ENCODE data around the gene PTPRN2.

PTPRN2 gene

DNA sequence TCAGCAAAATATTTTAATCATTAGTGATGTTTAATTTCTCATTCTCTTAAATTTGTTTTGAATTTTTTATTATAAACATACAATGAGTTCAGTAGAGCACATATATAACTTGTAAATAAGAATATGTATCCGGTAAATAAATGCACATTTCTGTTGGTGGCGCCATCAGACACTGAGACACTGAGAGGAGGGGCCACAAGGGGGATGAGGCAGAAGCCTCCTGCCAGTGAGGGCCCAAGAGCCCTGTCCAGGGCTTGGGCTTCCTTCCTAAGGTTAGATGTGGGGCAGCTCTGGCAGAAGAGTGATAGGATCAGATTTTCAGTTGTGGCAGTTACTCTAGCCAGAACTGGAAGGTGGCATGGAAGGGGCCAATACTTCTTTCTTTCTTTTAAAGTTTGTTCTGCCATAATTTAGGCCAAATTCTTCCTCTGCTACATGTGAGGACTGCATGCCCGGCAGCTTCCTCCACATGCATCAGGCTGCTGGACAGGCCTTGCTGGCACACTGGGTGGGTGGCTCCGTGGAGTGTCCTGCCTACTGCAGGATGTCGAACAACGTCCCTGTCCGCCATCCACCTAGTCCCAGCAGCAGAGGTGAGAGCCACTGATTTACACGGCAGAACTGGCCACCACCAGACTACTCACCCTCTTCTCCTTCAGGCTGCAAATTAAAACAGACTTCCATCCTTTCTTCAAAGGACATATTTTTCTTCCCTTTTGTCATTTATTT lies 13.2 kb downstream of the PTPRN2 start:
- H3K4me1 Mint-ChIP-seq (ENCODE audit: low read depth): no peaks in the 10 kb centered on the region
- no peak overlapping the region for H3K27ac Mint-ChIP-seq
- no peak overlapping the region for H3K4me3 Mint-ChIP-seq
- H3K36me3 Mint-ChIP-seq (ENCODE audit: low read depth): no peaks in the 10 kb centered on the region
- peaks cover 3% of the 10 kb centered on the region for H3K9me3 Mint-ChIP-seq
- peaks cover 20% of the 10 kb centered on the region for H3K27me3 Mint-ChIP-seq
- no peak for DNase-seq

- peaks cover 30% of the 10 kb centered on the region for H3K27me3 Mint-ChIP-seq
- no peaks in the 10 kb centered on the region for H3K36me3 Mint-ChIP-seq (ENCODE audit: low read depth)
- no peaks in the 10 kb centered on the region for H3K4me1 Mint-ChIP-seq (ENCODE audit: low read depth)
- DNase-seq: no peak
- H3K9me3 Mint-ChIP-seq: no peaks in the 10 kb centered on the region
- H3K4me3 Mint-ChIP-seq: no peak overlapping the region
- H3K27ac Mint-ChIP-seq: no peak overlapping the region
Measured at GRCh38 chr7:158573310-158573709, 14.3 kb downstream of the PTPRN2 start.

DNA sequence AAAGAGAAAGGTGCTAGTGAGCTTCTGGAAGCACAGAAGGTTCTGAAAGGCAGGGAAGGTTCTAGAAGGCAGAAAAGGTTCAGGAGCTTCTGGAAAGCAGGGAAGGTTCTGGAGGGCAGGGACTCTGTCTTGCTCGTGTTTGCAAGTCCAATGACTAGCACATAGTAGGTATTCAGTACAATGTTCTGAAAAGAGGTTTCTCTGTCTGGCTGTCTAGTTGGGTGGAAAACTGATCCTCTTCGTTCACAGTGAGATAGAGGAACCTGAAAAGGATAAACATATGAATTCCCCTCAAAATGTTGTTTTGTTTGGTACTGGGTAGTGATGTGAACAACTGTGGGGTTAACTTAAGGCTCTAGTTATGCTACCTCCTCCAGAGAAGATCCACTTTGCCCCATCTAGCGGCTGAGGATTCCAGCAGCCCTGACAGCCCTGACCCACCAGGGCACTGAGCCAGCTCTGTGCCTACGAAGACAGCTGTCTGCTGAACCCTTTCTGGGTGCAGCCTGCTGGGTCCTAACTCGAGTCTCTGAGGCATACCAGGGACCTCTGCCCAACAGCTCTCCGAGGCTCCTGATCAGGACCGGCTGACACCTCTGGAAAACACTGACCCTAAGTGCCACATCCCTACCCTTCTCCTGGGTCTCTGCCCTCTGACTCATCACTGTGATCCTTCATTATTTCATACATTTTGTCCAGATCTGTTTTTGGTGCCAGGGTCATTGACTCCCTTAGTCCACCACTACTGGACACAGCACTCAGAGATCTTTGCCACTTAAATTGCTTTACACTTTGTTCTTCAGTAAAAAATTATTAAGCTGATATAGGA lies 15.4 kb downstream of the PTPRN2 start:
- peaks cover 37% of the 10 kb centered on the region for H3K27me3 Mint-ChIP-seq
- no peaks in the 10 kb centered on the region for H3K36me3 Mint-ChIP-seq (ENCODE audit: low read depth)
- no peaks in the 10 kb centered on the region for H3K9me3 Mint-ChIP-seq
- no peaks in the 10 kb centered on the region for H3K4me1 Mint-ChIP-seq (ENCODE audit: low read depth)
- DNase-seq: no peak
- no peak overlapping the region for H3K4me3 Mint-ChIP-seq
- H3K27ac Mint-ChIP-seq: no peak overlapping the region

GRCh38 chr7:158570449-158571170 lies 17.0 kb downstream of the PTPRN2 start:
- Mint-ChIP-seq H3K36me3 (ENCODE audit: low read depth) (no peaks in the 10 kb centered on the region), H3K4me1 (ENCODE audit: low read depth) (no peaks in the 10 kb centered on the region), H3K9me3 (no peaks in the 10 kb centered on the region), H3K27me3 (peaks cover 43% of the 10 kb centered on the region), H3K27ac (no peak overlapping the region), H3K4me3 (no peak overlapping the region)
- DNase-seq: no peak

DNA sequence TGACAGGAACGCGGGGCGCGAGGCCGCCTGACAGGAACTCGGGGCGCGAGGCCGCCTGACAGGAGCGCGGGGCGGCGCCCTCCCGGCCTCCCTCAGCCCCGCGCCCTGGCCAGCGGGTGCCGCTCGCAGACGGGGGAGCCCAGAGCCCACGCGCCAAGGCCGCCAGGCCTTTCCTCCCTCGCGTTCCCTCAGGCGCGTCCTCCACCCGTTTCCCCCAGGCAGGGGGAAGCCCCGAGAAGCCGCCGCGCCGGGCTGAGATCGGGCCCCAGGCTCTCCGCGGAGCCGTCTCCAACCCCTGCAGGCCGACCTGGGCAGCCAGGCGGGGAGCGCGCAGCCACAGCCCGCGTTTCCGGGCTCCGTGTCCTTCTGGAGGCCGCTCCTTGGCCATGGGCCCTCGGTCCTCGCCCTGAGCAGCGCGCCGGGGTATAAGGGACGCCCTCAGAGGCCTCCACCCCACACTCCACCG lies 17.7 kb downstream of the PTPRN2 start:
- DNase-seq: no peak
- H3K4me3 Mint-ChIP-seq: no peak overlapping the region
- H3K27ac Mint-ChIP-seq: no peak overlapping the region
- H3K4me1 Mint-ChIP-seq (ENCODE audit: low read depth): no peaks in the 10 kb centered on the region
- peaks cover 46% of the 10 kb centered on the region for H3K27me3 Mint-ChIP-seq
- no peaks in the 10 kb centered on the region for H3K9me3 Mint-ChIP-seq
- no peaks in the 10 kb centered on the region for H3K36me3 Mint-ChIP-seq (ENCODE audit: low read depth)

DNA sequence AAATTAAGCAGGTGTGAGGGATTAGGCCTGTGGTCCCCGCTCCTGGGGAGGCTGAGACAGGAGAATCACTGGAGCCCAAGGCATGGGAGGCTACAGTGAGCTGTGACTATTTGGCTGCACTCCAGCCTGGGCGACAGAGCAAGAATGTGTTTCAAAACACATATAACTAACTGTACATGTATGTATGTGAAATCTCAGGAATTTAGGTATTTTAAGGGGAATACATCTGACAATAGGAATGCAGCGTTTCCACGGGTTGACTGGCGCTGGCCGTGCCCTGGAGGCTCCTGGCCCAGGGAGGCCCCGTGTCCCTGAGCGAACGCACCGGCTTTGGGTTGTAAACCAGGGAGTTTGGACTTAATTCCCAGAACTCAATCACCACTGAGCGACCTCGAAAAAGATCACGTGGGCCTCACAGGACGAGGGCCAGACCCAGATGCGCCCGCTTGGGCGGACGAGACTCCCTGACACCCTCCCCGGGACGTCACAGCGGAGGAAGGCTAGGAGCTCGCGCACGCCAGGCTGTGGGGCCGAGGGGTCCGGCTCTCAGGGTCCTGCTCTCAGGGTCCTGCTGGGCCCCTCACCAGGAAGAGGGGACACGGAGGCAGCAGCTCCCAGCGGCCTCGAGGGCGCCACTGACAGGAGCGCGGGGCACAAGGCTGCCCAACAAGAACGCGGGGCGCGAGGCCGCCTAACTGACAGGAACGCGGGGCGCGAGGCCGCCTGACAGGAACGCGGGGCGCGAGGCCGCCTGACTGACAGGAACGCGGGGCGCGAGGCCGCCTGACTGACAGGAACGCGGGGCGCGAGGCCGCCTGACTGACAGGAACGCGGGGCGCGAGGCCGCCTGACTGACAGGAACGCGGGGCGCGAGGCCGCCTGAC lies 18.4 kb downstream of the PTPRN2 start:
- H3K27me3 Mint-ChIP-seq: peaks cover 50% of the 10 kb centered on the region
- no peak overlapping the region for H3K27ac Mint-ChIP-seq
- H3K4me1 Mint-ChIP-seq (ENCODE audit: low read depth): no peaks in the 10 kb centered on the region
- H3K36me3 Mint-ChIP-seq (ENCODE audit: low read depth): no peaks in the 10 kb centered on the region
- no peak for DNase-seq
- no peak overlapping the region for H3K4me3 Mint-ChIP-seq
- H3K9me3 Mint-ChIP-seq: no peaks in the 10 kb centered on the region

DNA sequence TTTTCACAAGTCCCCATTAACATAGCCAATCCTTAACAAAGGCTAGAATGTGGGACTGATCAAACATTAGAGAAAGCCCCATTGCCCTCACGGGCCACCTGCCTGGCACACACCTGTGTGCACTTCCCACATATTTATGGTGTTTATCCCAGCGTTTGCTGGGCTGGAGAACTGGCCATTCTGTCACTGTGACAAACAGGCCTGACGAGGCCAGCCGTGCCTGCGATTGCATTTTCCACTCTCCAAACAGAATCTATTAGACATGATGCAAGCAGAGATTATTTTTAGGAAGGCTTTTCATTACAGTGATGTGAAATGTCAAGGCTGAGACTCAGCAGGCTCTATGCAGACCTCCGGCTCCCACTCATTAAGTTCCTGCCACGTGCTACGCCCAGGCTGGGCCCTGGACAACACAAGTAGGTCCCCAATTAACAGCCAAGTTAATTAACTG lies 20.4 kb downstream of the PTPRN2 start:
- no peak for DNase-seq
- no peak overlapping the region for H3K27ac Mint-ChIP-seq
- H3K36me3 Mint-ChIP-seq (ENCODE audit: low read depth): no peaks in the 10 kb centered on the region
- H3K27me3 Mint-ChIP-seq: peaks cover 56% of the 10 kb centered on the region
- H3K4me1 Mint-ChIP-seq (ENCODE audit: low read depth): peaks cover 2% of the 10 kb centered on the region
- no peak overlapping the region for H3K4me3 Mint-ChIP-seq
- no peaks in the 10 kb centered on the region for H3K9me3 Mint-ChIP-seq

GRCh38 chr7:158564663-158565035 lies 23.0 kb downstream of the PTPRN2 start:
- Mint-ChIP-seq H3K27me3 (peaks cover 57% of the 10 kb centered on the region), H3K4me1 (ENCODE audit: low read depth) (peaks cover 2% of the 10 kb centered on the region)

GRCh38 chr7:158563911-158564662 lies 23.5 kb downstream of the PTPRN2 start:
- no peak for DNase-seq
- H3K27ac Mint-ChIP-seq: no peak overlapping the region
- no peak overlapping the region for H3K4me3 Mint-ChIP-seq
- peaks cover 2% of the 10 kb centered on the region for H3K4me1 Mint-ChIP-seq (ENCODE audit: low read depth)
- no peaks in the 10 kb centered on the region for H3K36me3 Mint-ChIP-seq (ENCODE audit: low read depth)
- H3K9me3 Mint-ChIP-seq: no peaks in the 10 kb centered on the region
- H3K27me3 Mint-ChIP-seq: peaks cover 54% of the 10 kb centered on the region

More at GRCh38 chr7:158564663-158565035, 23.0 kb downstream of the PTPRN2 start:
- H3K36me3 Mint-ChIP-seq (ENCODE audit: low read depth): no peaks in the 10 kb centered on the region
- no peak overlapping the region for H3K4me3 Mint-ChIP-seq
- no peak for DNase-seq
- no peak overlapping the region for H3K27ac Mint-ChIP-seq
- no peaks in the 10 kb centered on the region for H3K9me3 Mint-ChIP-seq

- peaks cover 2% of the 10 kb centered on the region for H3K4me1 Mint-ChIP-seq (ENCODE audit: low read depth)
- H3K27me3 Mint-ChIP-seq: peaks cover 46% of the 10 kb centered on the region
- H3K36me3 Mint-ChIP-seq (ENCODE audit: low read depth): no peaks in the 10 kb centered on the region
- no peak for DNase-seq
- H3K4me3 Mint-ChIP-seq: no peak overlapping the region
- H3K27ac Mint-ChIP-seq: no peak overlapping the region
- no peaks in the 10 kb centered on the region for H3K9me3 Mint-ChIP-seq
Measured at GRCh38 chr7:158563051-158563450, 24.6 kb downstream of the PTPRN2 start.

DNA sequence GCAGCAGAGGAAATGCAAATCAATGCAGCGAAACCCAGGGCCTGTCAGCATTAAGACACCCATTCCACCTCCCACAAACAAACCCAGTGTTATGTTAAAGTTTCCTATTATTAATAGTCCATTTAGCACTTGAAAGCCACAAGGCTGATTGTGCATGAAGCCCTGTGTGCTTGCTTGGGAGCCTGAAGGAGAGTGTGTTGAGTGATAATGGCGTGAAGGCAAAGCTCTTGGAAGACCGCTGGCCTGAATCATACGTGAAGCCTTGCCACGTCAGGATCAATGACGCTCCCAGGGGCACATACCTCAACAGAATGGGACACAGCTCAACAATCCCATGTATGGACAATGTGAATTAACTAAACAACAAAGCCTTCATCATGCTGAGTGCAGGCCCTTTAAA lies 25.1 kb downstream of the PTPRN2 start:
- H3K9me3 Mint-ChIP-seq: no peaks in the 10 kb centered on the region
- peaks cover 2% of the 10 kb centered on the region for H3K4me1 Mint-ChIP-seq (ENCODE audit: low read depth)
- no peak overlapping the region for H3K4me3 Mint-ChIP-seq
- H3K36me3 Mint-ChIP-seq (ENCODE audit: low read depth): no peaks in the 10 kb centered on the region
- no peak for DNase-seq
- H3K27me3 Mint-ChIP-seq: peaks cover 42% of the 10 kb centered on the region
- H3K27ac Mint-ChIP-seq: no peak overlapping the region

DNA sequence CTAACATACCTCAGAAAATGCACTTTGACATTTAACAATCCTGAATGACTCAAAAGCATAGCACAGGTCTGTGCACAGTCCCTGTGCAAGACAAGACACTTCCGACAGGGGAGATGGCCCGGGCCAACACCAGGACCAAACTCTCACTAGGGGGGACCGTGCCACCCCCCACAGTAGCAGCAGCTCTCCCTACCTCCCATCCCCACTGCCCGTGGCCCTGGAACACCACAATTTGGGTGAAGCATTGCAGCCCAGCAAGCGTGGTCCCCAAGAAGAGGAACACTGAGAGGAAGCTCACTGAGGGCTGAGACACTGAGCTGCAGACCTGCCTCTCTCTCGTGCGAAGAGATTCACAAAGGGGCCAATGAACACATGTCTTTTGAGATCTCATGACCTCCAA lies 26.0 kb downstream of the PTPRN2 start:
- no peaks in the 10 kb centered on the region for H3K36me3 Mint-ChIP-seq (ENCODE audit: low read depth)
- H3K4me3 Mint-ChIP-seq: no peak overlapping the region
- no peaks in the 10 kb centered on the region for H3K9me3 Mint-ChIP-seq
- no peak overlapping the region for H3K27ac Mint-ChIP-seq
- peaks cover 2% of the 10 kb centered on the region for H3K4me1 Mint-ChIP-seq (ENCODE audit: low read depth)
- H3K27me3 Mint-ChIP-seq: peaks cover 38% of the 10 kb centered on the region
- DNase-seq: no peak

GRCh38 chr7:158560386-158560785 lies 27.2 kb downstream of the PTPRN2 start:
- no peak for DNase-seq
- Mint-ChIP-seq H3K4me1 (ENCODE audit: low read depth) (peaks cover 2% of the 10 kb centered on the region), H3K27me3 (peaks cover 37% of the 10 kb centered on the region), H3K36me3 (ENCODE audit: low read depth) (no peaks in the 10 kb centered on the region), H3K9me3 (no peaks in the 10 kb centered on the region), H3K4me3 (no peak overlapping the region), H3K27ac (no peak overlapping the region)

All from activated T-cell treated with anti-CD3 and anti-CD28 coated beads, Interleukin-2, amount 50 U/mL, for 24 hours (primary cell).